SK-N-SH treated with all-trans-retinoic acid at 6 μM for 48 hours (cell line): ENCODE measurements around the gene C10orf95.

Experiments
- ARNTL ChIP-seq: fragments of 450-650 bp; formaldehyde crosslinking; IDR thresholded peaks from 2 replicates; pipeline ENCODE4 v1.5.0; 2020; ENCODE audit warnings: low read depth, mild to moderate bottlenecking, moderate library complexity, borderline replicate concordance
- RARB ChIP-seq: fragments of 250-450 bp; sonication (Bioruptor Pico); IDR thresholded peaks from 2 replicates; pipeline ENCODE4 v1.8.0; 2021; ENCODE audit warnings: mild to moderate bottlenecking, moderate library complexity
- TCF4 ChIP-seq: fragments of 250-450 bp; sonication (Bioruptor Pico); IDR thresholded peaks from 2 replicates; pipeline ENCODE4 v1.8.0; 2021; ENCODE audit warnings: mild to moderate bottlenecking, moderate library complexity, borderline replicate concordance
- ZFP30 ChIP-seq: fragments of 450-650 bp; formaldehyde crosslinking; IDR thresholded peaks from 2 replicates; pipeline ENCODE4 v1.5.0; 2022; ENCODE audit warnings: mild to moderate bottlenecking, moderate library complexity
- TF ChIP-seq, protein P1 (sequence below): fragments of 250-450 bp; sonication (Bioruptor Pico); IDR thresholded peaks from 2 replicates; pipeline ENCODE4 v1.5.0; 2020; ENCODE audit warnings: mild to moderate bottlenecking, moderate library complexity
- TF ChIP-seq, protein P2 (sequence below): fragments of 250-450 bp; sonication (Bioruptor Pico); IDR thresholded peaks from 2 replicates; pipeline ENCODE4 v1.8.0; 2020; ENCODE audit warnings: mild to moderate bottlenecking, moderate library complexity, borderline replicate concordance
- TF ChIP-seq, protein P3 (sequence below): fragments of 250-450 bp; sonication (Bioruptor Pico); IDR thresholded peaks from 2 replicates; pipeline ENCODE4 v1.5.1; 2020; ENCODE audit warnings: low read depth, mild to moderate bottlenecking, moderate library complexity

DNA sequence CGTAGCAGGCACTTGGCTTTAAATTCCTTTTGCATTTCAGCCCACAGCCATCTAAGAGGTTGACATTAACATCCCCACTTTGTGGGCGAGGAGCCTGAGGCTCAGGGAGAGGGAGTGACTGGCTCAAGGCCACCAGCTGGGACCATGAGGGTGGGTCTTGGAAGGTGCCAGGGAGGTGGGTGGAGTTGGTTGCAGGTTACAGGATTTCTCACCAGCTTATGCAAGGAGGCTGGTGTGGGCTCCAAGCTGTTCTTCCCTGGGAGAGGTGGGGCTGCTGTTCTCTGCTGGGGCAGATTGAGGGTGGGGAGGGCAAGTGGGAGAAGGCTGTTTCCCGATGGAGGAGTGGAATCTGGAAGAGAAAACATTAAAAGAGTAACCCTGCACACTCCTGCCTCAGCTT lies 14.1 kb upstream of the C10orf95 start:
- TF ChIP-seq ZFP30 (CRISPR knock-in tag) (no peak), RARB (CRISPR knock-in tag) (no peak), TCF4 (CRISPR knock-in tag) (no peak), ARNTL (CRISPR knock-in tag) (no peak)
- TF ChIP-seq, protein P1, sequence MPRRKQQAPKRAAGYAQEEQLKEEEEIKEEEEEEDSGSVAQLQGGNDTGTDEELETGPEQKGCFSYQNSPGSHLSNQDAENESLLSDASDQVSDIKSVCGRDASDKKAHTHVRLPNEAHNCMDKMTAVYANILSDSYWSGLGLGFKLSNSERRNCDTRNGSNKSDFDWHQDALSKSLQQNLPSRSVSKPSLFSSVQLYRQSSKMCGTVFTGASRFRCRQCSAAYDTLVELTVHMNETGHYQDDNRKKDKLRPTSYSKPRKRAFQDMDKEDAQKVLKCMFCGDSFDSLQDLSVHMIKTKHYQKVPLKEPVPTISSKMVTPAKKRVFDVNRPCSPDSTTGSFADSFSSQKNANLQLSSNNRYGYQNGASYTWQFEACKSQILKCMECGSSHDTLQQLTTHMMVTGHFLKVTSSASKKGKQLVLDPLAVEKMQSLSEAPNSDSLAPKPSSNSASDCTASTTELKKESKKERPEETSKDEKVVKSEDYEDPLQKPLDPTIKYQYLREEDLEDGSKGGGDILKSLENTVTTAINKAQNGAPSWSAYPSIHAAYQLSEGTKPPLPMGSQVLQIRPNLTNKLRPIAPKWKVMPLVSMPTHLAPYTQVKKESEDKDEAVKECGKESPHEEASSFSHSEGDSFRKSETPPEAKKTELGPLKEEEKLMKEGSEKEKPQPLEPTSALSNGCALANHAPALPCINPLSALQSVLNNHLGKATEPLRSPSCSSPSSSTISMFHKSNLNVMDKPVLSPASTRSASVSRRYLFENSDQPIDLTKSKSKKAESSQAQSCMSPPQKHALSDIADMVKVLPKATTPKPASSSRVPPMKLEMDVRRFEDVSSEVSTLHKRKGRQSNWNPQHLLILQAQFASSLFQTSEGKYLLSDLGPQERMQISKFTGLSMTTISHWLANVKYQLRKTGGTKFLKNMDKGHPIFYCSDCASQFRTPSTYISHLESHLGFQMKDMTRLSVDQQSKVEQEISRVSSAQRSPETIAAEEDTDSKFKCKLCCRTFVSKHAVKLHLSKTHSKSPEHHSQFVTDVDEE (CRISPR knock-in tag), result no peak
- TF ChIP-seq, protein P2, sequence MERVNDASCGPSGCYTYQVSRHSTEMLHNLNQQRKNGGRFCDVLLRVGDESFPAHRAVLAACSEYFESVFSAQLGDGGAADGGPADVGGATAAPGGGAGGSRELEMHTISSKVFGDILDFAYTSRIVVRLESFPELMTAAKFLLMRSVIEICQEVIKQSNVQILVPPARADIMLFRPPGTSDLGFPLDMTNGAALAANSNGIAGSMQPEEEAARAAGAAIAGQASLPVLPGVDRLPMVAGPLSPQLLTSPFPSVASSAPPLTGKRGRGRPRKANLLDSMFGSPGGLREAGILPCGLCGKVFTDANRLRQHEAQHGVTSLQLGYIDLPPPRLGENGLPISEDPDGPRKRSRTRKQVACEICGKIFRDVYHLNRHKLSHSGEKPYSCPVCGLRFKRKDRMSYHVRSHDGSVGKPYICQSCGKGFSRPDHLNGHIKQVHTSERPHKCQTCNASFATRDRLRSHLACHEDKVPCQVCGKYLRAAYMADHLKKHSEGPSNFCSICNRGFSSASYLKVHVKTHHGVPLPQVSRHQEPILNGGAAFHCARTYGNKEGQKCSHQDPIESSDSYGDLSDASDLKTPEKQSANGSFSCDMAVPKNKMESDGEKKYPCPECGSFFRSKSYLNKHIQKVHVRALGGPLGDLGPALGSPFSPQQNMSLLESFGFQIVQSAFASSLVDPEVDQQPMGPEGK (CRISPR knock-in tag), result no peak
- TF ChIP-seq, protein P3, sequence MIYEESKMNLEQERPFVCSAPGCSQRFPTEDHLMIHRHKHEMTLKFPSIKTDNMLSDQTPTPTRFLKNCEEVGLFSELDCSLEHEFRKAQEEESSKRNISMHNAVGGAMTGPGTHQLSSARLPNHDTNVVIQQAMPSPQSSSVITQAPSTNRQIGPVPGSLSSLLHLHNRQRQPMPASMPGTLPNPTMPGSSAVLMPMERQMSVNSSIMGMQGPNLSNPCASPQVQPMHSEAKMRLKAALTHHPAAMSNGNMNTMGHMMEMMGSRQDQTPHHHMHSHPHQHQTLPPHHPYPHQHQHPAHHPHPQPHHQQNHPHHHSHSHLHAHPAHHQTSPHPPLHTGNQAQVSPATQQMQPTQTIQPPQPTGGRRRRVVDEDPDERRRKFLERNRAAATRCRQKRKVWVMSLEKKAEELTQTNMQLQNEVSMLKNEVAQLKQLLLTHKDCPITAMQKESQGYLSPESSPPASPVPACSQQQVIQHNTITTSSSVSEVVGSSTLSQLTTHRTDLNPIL, result no peak
